ENCODE data around the gene GCK. TPM values are rescaled to one million over a fixed set of nuclear protein-coding genes. Genes with fewer than 3 reads are reported as not detected.

The GCK gene
- polyA plus RNA-seq, 1 experiment, result 0.35 TPM

GRCh38 chr7:44193011-44193802 is 4.0 kb upstream of the GCK start:
- DNase-seq (ENCODE audit: low read depth, low spot score), result no peak
- TF ChIP-seq CTCF (IDR thresholded peaks at IDR 0.05; ENCODE audit: low read depth, low read length), result no peak
- Histone ChIP-seq H3K4me3 (ENCODE audit: low read depth, low read length) (no peak overlapping the region), H3K27me3 (ENCODE audit: control insufficient read depth, insufficient read depth, low read length) (peaks cover 16% of the 10 kb centered on the region), H3K27ac (ENCODE audit: low read depth, low read length) (no peak overlapping the region), H3K9me3 (ENCODE audit: control insufficient read depth, insufficient read depth, low read length) (peaks cover 3% of the 10 kb centered on the region; the same call in 1 of the 2 replicates)
- ChIA-PET CTCF (interaction anchor here (5.0 kb wide), 1 partner anchor 121 kb away, joined by 39 read pairs; no protein-coding TSS in a partner anchor), POLR2A (no interaction called here)

- Histone ChIP-seq H3K4me3 (ENCODE audit: low read depth, low read length) (no peak overlapping the region), H3K9me3 (ENCODE audit: control insufficient read depth, insufficient read depth, low read length) (peaks cover 3% of the 10 kb centered on the region; the same call in 1 of the 2 replicates), H3K27ac (ENCODE audit: low read depth, low read length) (no peak overlapping the region), H3K27me3 (ENCODE audit: control insufficient read depth, insufficient read depth, low read length) (peaks cover 8% of the 10 kb centered on the region)
- ChIA-PET CTCF (no interaction called here), POLR2A (no interaction called here)
- DNase-seq (ENCODE audit: low read depth, low spot score), result no peak
- no peak for TF ChIP-seq CTCF (IDR thresholded peaks at IDR 0.05; ENCODE audit: low read depth, low read length)
These were observed 1.9 kb upstream of the GCK start for GRCh38 chr7:44191171-44191570.

- no peak for TF ChIP-seq CTCF (IDR thresholded peaks at IDR 0.05; ENCODE audit: low read depth, low read length)
- Histone ChIP-seq H3K27me3 (ENCODE audit: control insufficient read depth, insufficient read depth, low read length) (peaks cover 8% of the 10 kb centered on the region), H3K27ac (ENCODE audit: low read depth, low read length) (no peak overlapping the region), H3K4me3 (ENCODE audit: low read depth, low read length) (no peak overlapping the region), H3K9me3 (ENCODE audit: control insufficient read depth, insufficient read depth, low read length) (peaks cover 3% of the 10 kb centered on the region; the same call in 1 of the 2 replicates)
- no peak for DNase-seq (ENCODE audit: low read depth, low spot score)
- POLR2A ChIA-PET, result no interaction called here
- CTCF ChIA-PET, result no interaction called here
These were observed 994 bp upstream of the GCK start for GRCh38 chr7:44189993-44190872.

GRCh38 chr7:44188480-44189225 is 586 bp downstream of the GCK start:
- no peak for TF ChIP-seq CTCF (IDR thresholded peaks at IDR 0.05; ENCODE audit: low read depth, low read length)
- ChIA-PET POLR2A (no interaction called here), CTCF (no interaction called here)
- H3K27ac ChIP-seq (ENCODE audit: low read depth, low read length), result no peak overlapping the region
- H3K27me3 ChIP-seq (ENCODE audit: control insufficient read depth, insufficient read depth, low read length), result peaks cover 8% of the 10 kb centered on the region
- no peak overlapping the region for H3K4me3 ChIP-seq (ENCODE audit: low read depth, low read length)
- H3K9me3 ChIP-seq (ENCODE audit: control insufficient read depth, insufficient read depth, low read length), result peaks cover under 1% of the 10 kb centered on the region; the same call in 1 of the 2 replicates
- DNase-seq (ENCODE audit: low read depth, low spot score), result no peak

Data from AG04450 (cell line).